ENCODE measurements around the gene MAPK6. TPM values are rescaled to one million over a fixed set of nuclear protein-coding genes. Genes with fewer than 3 reads are reported as not detected.

MAPK6 gene
- total and polyA plus RNA-seq, 10 of the 15 experiments (the other 5 are each of a cell fraction or from before 2014, with no cell fraction given) = 20.6 to 100 (median 52.6) TPM

DNA sequence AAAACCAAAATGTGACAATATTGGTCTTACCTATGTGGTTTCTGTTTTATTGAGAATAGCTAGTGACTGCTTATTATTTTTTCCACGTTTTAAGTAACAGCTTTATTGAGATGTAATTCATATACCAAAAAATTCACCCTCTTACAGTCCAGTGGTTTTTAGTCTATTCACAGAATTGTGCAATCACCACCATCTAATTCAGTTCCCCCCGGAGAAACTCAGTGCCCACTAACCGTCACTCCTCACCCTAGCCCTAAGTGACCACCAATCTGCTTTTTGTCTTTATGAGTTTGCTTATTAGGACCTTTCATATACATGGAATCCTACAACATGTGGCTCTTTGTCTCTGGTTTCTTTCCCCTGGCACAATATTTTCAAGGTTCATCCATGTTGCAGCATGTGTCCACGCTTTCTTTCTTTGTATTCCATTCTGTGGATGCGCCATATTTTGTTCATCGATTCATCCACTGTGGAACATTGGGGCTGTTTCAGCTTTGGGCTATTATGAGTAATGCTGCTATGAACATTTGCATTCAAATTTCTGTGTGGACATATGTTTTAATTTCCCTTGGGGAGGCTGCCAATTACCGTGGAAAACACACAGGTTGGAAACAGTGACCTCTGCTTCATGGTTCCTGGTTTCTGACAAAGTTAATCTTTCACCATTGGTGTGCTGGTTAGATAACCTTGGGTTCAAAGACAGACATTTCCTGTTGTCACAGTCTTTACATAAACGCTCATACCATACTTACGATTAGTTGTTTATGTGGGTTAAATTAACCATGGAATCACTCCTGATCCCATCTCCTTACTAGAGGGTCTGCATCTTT is 96.8 kb downstream of the MAPK6 start:
- Histone ChIP-seq H3K4me3 (no peak overlapping the region), H3K27ac (ENCODE audit: control insufficient read depth, insufficient read depth) (no peak overlapping the region), H3K9ac (ENCODE audit: control insufficient read depth, insufficient read depth, low read length) (no peak overlapping the region), H4K20me1 (ENCODE audit: control insufficient read depth, insufficient read depth) (no peaks in the 10 kb centered on the region), H3K9me3 (replicated peaks; ENCODE audit: control insufficient read depth, insufficient read depth, low read length) (no peaks in the 10 kb centered on the region; the same call in 2 of the 3 replicates), H3K27me3 (replicated peaks in 1 of 2; ENCODE audit: control insufficient read depth in 2 of 2, insufficient read depth in 2 of 2, low read length in 1 of 2) (no peaks in the 10 kb centered on the region), H2AFZ (ENCODE audit: control insufficient read depth, low read depth, low read length) (no peak overlapping the region), H3K36me3 (ENCODE audit: control insufficient read depth in 2 of 2, insufficient read depth in 2 of 2, low read length in 1 of 2) (no peaks in the 10 kb centered on the region), H3K79me2 (ENCODE audit: control insufficient read depth, insufficient read depth, low read length) (peaks cover 14% of the 10 kb centered on the region), H3K4me1 (ENCODE audit: control insufficient read depth, insufficient read depth, low read length) (peaks cover 16% of the 10 kb centered on the region), H3K4me2 (ENCODE audit: control insufficient read depth, insufficient read depth) (no peak overlapping the region)
- POLR2A ChIA-PET = interaction anchor here (0.9 to 1.9 kb wide), 6 partner anchors 8 to 96 kb away, joined by 3 to 8 read pairs (median 5); no protein-coding TSS in a partner anchor
- intact Hi-C loops (cut with micrococcal nuclease; ENCODE audit: unreplicated experiment) = no loop called here
- in situ Hi-C loops (cut with MboI) = no loop called here
- DNase-seq (ENCODE audit: low read depth, low spot score) = no peak
- no TSS peak for BruUV-seq (replicated peaks)
- peak; percentile 44 for ATAC-seq
- CTCF ChIA-PET = interaction anchor here (0.6 to 13.9 kb wide), 8 partner anchors 9 to 108 kb away, joined by 3 to 115 read pairs (median 4); no protein-coding TSS in a partner anchor
- RAD21 ChIA-PET (ENCODE audit: unreplicated experiment) = interaction anchor here (0.6 to 9.4 kb wide), 10 partner anchors 8 to 449 kb away, joined by 3 to 117 read pairs (median 6); no protein-coding TSS in a partner anchor
- SMC1A ChIA-PET (ENCODE audit: uncharacterized antibody, unreplicated experiment) = interaction anchor here (0.7 to 11.8 kb wide), 17 partner anchors 8 to 116 kb away, joined by 3 to 179 read pairs (median 4); no protein-coding TSS in a partner anchor
- FAIRE-seq = no peak
- 80% methylated on average over 9 of the region's 9 CpGs for WGBS (ENCODE audit: insufficient coverage, insufficient replicate concordance, low lambda C conversion rate, missing lambda C conversion rate)
- TF ChIP-seq BRCA1 (IDR thresholded peaks at IDR 0.05; ENCODE audit: low read depth, low read length) = no peak
- no peak for TF ChIP-seq SMAD5 (IDR thresholded peaks at IDR 0.05; ENCODE audit: low read depth)
- TF ChIP-seq, protein P1, sequence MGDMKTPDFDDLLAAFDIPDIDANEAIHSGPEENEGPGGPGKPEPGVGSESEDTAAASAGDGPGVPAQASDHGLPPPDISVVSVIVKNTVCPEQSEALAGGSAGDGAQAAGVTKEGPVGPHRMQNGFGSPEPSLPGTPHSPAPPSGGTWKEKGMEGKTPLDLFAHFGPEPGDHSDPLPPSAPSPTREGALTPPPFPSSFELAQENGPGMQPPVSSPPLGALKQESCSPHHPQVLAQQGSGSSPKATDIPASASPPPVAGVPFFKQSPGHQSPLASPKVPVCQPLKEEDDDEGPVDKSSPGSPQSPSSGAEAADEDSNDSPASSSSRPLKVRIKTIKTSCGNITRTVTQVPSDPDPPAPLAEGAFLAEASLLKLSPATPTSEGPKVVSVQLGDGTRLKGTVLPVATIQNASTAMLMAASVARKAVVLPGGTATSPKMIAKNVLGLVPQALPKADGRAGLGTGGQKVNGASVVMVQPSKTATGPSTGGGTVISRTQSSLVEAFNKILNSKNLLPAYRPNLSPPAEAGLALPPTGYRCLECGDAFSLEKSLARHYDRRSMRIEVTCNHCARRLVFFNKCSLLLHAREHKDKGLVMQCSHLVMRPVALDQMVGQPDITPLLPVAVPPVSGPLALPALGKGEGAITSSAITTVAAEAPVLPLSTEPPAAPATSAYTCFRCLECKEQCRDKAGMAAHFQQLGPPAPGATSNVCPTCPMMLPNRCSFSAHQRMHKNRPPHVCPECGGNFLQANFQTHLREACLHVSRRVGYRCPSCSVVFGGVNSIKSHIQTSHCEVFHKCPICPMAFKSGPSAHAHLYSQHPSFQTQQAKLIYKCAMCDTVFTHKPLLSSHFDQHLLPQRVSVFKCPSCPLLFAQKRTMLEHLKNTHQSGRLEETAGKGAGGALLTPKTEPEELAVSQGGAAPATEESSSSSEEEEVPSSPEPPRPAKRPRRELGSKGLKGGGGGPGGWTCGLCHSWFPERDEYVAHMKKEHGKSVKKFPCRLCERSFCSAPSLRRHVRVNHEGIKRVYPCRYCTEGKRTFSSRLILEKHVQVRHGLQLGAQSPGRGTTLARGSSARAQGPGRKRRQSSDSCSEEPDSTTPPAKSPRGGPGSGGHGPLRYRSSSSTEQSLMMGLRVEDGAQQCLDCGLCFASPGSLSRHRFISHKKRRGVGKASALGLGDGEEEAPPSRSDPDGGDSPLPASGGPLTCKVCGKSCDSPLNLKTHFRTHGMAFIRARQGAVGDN (IDR thresholded peaks at IDR 0.05) = peak; percentile 77
- TF ChIP-seq PAX5 (IDR thresholded peaks at IDR 0.05; ENCODE audit: borderline replicate concordance, low read depth, low read length) = no peak
- peak; percentile 43; the same call in 1 of the 2 replicates for TF ChIP-seq NR2C1 (IDR thresholded peaks at IDR 0.05)
- TF ChIP-seq, protein P2, sequence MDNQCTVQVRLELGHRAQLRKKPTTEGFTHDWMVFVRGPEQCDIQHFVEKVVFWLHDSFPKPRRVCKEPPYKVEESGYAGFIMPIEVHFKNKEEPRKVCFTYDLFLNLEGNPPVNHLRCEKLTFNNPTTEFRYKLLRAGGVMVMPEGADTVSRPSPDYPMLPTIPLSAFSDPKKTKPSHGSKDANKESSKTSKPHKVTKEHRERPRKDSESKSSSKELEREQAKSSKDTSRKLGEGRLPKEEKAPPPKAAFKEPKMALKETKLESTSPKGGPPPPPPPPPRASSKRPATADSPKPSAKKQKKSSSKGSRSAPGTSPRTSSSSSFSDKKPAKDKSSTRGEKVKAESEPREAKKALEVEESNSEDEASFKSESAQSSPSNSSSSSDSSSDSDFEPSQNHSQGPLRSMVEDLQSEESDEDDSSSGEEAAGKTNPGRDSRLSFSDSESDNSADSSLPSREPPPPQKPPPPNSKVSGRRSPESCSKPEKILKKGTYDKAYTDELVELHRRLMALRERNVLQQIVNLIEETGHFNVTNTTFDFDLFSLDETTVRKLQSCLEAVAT (IDR thresholded peaks at IDR 0.05) = peak; percentile 95
- TF ChIP-seq HDAC2 (IDR thresholded peaks at IDR 0.05) = no peak
- TF ChIP-seq ZNF622 (IDR thresholded peaks at IDR 0.05) = no peak
- TF ChIP-seq SIX5 (IDR thresholded peaks at IDR 0.05; ENCODE audit: low read depth, low read length, severe bottlenecking) = no peak
- peak; percentile 89 for TF ChIP-seq NR2F1 (conservative IDR thresholded peaks at IDR 0.05)
- TF ChIP-seq MTA2 (IDR thresholded peaks at IDR 0.05; ENCODE audit: low read depth) = peak; percentile 76
- peak; percentile 26; the same call in 1 of the 2 replicates for TF ChIP-seq DPF2 (IDR thresholded peaks at IDR 0.05)
- TF ChIP-seq SIN3A (IDR thresholded peaks at IDR 0.05; ENCODE audit: low read depth, low read length) = no peak
- no peak; the same call in 1 of the 2 replicates for TF ChIP-seq FOXK2 (IDR thresholded peaks at IDR 0.05)
- no peak for TF ChIP-seq NBN (IDR thresholded peaks at IDR 0.05)
- no peak for TF ChIP-seq SMAD1 (IDR thresholded peaks at IDR 0.05; ENCODE audit: low read depth, partially characterized antibody)
- TF ChIP-seq SREBF1 (IDR thresholded peaks at IDR 0.05; ENCODE audit: low read length) = no peak
- no peak for TF ChIP-seq GABPA (IDR thresholded peaks at IDR 0.05; ENCODE audit: low read depth)

Data from GM12878 (cell line).